Measurements from ENCODE around the gene ZFPL1.
A peak's percentile ranks its signal among the peaks of the same experiment; 100 is the strongest.

ZFPL1 gene

GRCh38 chr11:65071907-65072630 lies 12.0 kb upstream of the ZFPL1 start:
- no peaks in the 10 kb centered on the region for H3K27me3 Mint-ChIP-seq (ENCODE audit: low read depth)
- no peak overlapping the region for H3K27ac Mint-ChIP-seq
- peaks cover 4% of the 10 kb centered on the region for H3K36me3 Mint-ChIP-seq (ENCODE audit: low read depth)
- no peak overlapping the region for H3K4me3 Mint-ChIP-seq
- no peaks in the 10 kb centered on the region for H3K9me3 Mint-ChIP-seq
- H3K4me1 Mint-ChIP-seq (ENCODE audit: low read depth) = peaks cover 3% of the 10 kb centered on the region

GRCh38 chr11:65072631-65072966 lies 11.4 kb upstream of the ZFPL1 start:
- Mint-ChIP-seq H3K36me3 (ENCODE audit: low read depth) (peaks cover 7% of the 10 kb centered on the region), H3K9me3 (no peaks in the 10 kb centered on the region), H3K27ac (no peak overlapping the region), H3K4me3 (no peak overlapping the region), H3K27me3 (ENCODE audit: low read depth) (no peaks in the 10 kb centered on the region), H3K4me1 (ENCODE audit: low read depth) (peaks cover 4% of the 10 kb centered on the region)

GRCh38 chr11:65077451-65077850 lies 6.6 kb upstream of the ZFPL1 start:
- H3K36me3 Mint-ChIP-seq (ENCODE audit: low read depth) = peaks cover 30% of the 10 kb centered on the region
- H3K4me1 Mint-ChIP-seq (ENCODE audit: low read depth) = peaks cover 34% of the 10 kb centered on the region
- no peak overlapping the region for H3K4me3 Mint-ChIP-seq
- no peak overlapping the region for H3K27ac Mint-ChIP-seq
- no peaks in the 10 kb centered on the region for H3K27me3 Mint-ChIP-seq (ENCODE audit: low read depth)
- no peaks in the 10 kb centered on the region for H3K9me3 Mint-ChIP-seq

GRCh38 chr11:65078151-65078550 lies 5.9 kb upstream of the ZFPL1 start:
- Mint-ChIP-seq H3K27me3 (ENCODE audit: low read depth) (no peaks in the 10 kb centered on the region), H3K36me3 (ENCODE audit: low read depth) (peaks cover 37% of the 10 kb centered on the region), H3K9me3 (no peaks in the 10 kb centered on the region), H3K4me1 (ENCODE audit: low read depth) (peaks cover 40% of the 10 kb centered on the region), H3K27ac (peak overlapping the region; percentile 83), H3K4me3 (no peak overlapping the region)

- Mint-ChIP-seq H3K9me3 (no peaks in the 10 kb centered on the region), H3K27ac (peak overlapping the region; percentile 83), H3K36me3 (ENCODE audit: low read depth) (peaks cover 38% of the 10 kb centered on the region), H3K4me3 (peak overlapping the region; percentile 2), H3K4me1 (ENCODE audit: low read depth) (peaks cover 42% of the 10 kb centered on the region), H3K27me3 (ENCODE audit: low read depth) (no peaks in the 10 kb centered on the region)
These were observed 5.2 kb upstream of the ZFPL1 start for GRCh38 chr11:65078786-65079342.

GRCh38 chr11:65083134-65083833 lies 738 bp upstream of the ZFPL1 start:
- Mint-ChIP-seq H3K9me3 (no peaks in the 10 kb centered on the region), H3K4me1 (ENCODE audit: low read depth) (peaks cover 50% of the 10 kb centered on the region), H3K4me3 (peak overlapping the region; percentile 91), H3K27ac (peak overlapping the region; percentile 98), H3K36me3 (ENCODE audit: low read depth) (peaks cover 35% of the 10 kb centered on the region), H3K27me3 (ENCODE audit: low read depth) (no peaks in the 10 kb centered on the region)

GRCh38 chr11:65084598-65085375 lies 765 bp downstream of the ZFPL1 start:
- Mint-ChIP-seq H3K27ac (peak overlapping the region; percentile 98), H3K4me1 (ENCODE audit: low read depth) (peaks cover 40% of the 10 kb centered on the region), H3K4me3 (peak overlapping the region; percentile 91), H3K9me3 (no peaks in the 10 kb centered on the region), H3K36me3 (ENCODE audit: low read depth) (peaks cover 29% of the 10 kb centered on the region), H3K27me3 (ENCODE audit: low read depth) (no peaks in the 10 kb centered on the region)

GRCh38 chr11:65085446-65085845 lies 1.4 kb downstream of the ZFPL1 start:
- Mint-ChIP-seq H3K27ac (peak overlapping the region; percentile 98), H3K27me3 (ENCODE audit: low read depth) (no peaks in the 10 kb centered on the region), H3K9me3 (no peaks in the 10 kb centered on the region), H3K4me1 (ENCODE audit: low read depth) (peaks cover 38% of the 10 kb centered on the region), H3K4me3 (peak overlapping the region; percentile 91), H3K36me3 (ENCODE audit: low read depth) (peaks cover 25% of the 10 kb centered on the region)

GRCh38 chr11:65086809-65087208 lies 2.8 kb downstream of the ZFPL1 start:
- Mint-ChIP-seq H3K27me3 (ENCODE audit: low read depth) (no peaks in the 10 kb centered on the region), H3K9me3 (no peaks in the 10 kb centered on the region), H3K36me3 (ENCODE audit: low read depth) (peaks cover 21% of the 10 kb centered on the region), H3K27ac (no peak overlapping the region), H3K4me3 (no peak overlapping the region), H3K4me1 (ENCODE audit: low read depth) (peaks cover 30% of the 10 kb centered on the region)

GRCh38 chr11:65087216-65087615 lies 3.2 kb downstream of the ZFPL1 start:
- Mint-ChIP-seq H3K4me1 (ENCODE audit: low read depth) (peaks cover 28% of the 10 kb centered on the region), H3K4me3 (no peak overlapping the region), H3K27me3 (ENCODE audit: low read depth) (no peaks in the 10 kb centered on the region), H3K36me3 (ENCODE audit: low read depth) (peaks cover 21% of the 10 kb centered on the region), H3K27ac (no peak overlapping the region), H3K9me3 (no peaks in the 10 kb centered on the region)

- peaks cover 18% of the 10 kb centered on the region for H3K36me3 Mint-ChIP-seq (ENCODE audit: low read depth)
- H3K9me3 Mint-ChIP-seq = no peaks in the 10 kb centered on the region
- no peak overlapping the region for H3K27ac Mint-ChIP-seq
- no peaks in the 10 kb centered on the region for H3K27me3 Mint-ChIP-seq (ENCODE audit: low read depth)
- H3K4me1 Mint-ChIP-seq (ENCODE audit: low read depth) = peaks cover 25% of the 10 kb centered on the region
- H3K4me3 Mint-ChIP-seq = no peak overlapping the region
These were observed 3.8 kb downstream of the ZFPL1 start for GRCh38 chr11:65087827-65088226.

GRCh38 chr11:65089621-65090020 lies 5.6 kb downstream of the ZFPL1 start:
- Mint-ChIP-seq H3K36me3 (ENCODE audit: low read depth) (peaks cover 12% of the 10 kb centered on the region), H3K9me3 (no peaks in the 10 kb centered on the region), H3K27ac (no peak overlapping the region), H3K27me3 (ENCODE audit: low read depth) (no peaks in the 10 kb centered on the region), H3K4me1 (ENCODE audit: low read depth) (peaks cover 12% of the 10 kb centered on the region), H3K4me3 (no peak overlapping the region)

GRCh38 chr11:65090628-65091027 lies 6.6 kb downstream of the ZFPL1 start:
- Mint-ChIP-seq H3K4me1 (ENCODE audit: low read depth) (peaks cover 4% of the 10 kb centered on the region), H3K27me3 (ENCODE audit: low read depth) (no peaks in the 10 kb centered on the region), H3K36me3 (ENCODE audit: low read depth) (peaks cover 10% of the 10 kb centered on the region), H3K4me3 (no peak overlapping the region), H3K9me3 (no peaks in the 10 kb centered on the region), H3K27ac (no peak overlapping the region)

- peaks cover 6% of the 10 kb centered on the region for H3K4me1 Mint-ChIP-seq (ENCODE audit: low read depth)
- H3K27me3 Mint-ChIP-seq (ENCODE audit: low read depth) = no peaks in the 10 kb centered on the region
- H3K27ac Mint-ChIP-seq = peak overlapping the region; percentile 96
- H3K9me3 Mint-ChIP-seq = no peaks in the 10 kb centered on the region
- peak overlapping the region; percentile 92 for H3K4me3 Mint-ChIP-seq
- H3K36me3 Mint-ChIP-seq (ENCODE audit: low read depth) = peaks cover 4% of the 10 kb centered on the region
These were observed 11.4 kb downstream of the ZFPL1 start for GRCh38 chr11:65095427-65095826.

All from T-helper 1 cell treated with Interleukin-12 subunit alpha and Interleukin-12 subunit beta and Interleukin-4 antibody, amounts not matched to agents 30 μg/mL and 1 μg/mL, for 36 hours (primary cell).